Progenitor cell of endocrine pancreas (in vitro differentiated cells): ENCODE results near the gene CDH24. TPM values are rescaled to one million over a fixed set of nuclear protein-coding genes. Genes with fewer than 3 reads are reported as not detected.

Experiments
- DNase-seq: peaks from one replicate; pipeline ENCODE4 v3.0.0; 2021; ENCODE audit warnings: low spot score; ENCODE audit not compliant: unreplicated experiment
- H3K27ac Mint-ChIP-seq: 2 replicates; pipeline ENCODE4 v1.8.0; 2021; ENCODE audit warnings: mild to moderate bottlenecking, moderate library complexity, mixed read lengths
- H3K27me3 Mint-ChIP-seq: 2 replicates; pipeline ENCODE4 v1.8.0; 2021; ENCODE audit warnings: mixed read lengths
- H3K36me3 Mint-ChIP-seq: 2 replicates; pipeline ENCODE4 v1.8.0; 2022; ENCODE audit warnings: mixed read lengths; ENCODE audit not compliant: insufficient read depth
- H3K4me1 Mint-ChIP-seq: 2 replicates; pipeline ENCODE4 v1.8.0; 2021; ENCODE audit warnings: low read depth, mixed read lengths
- H3K4me3 Mint-ChIP-seq: 2 replicates; pipeline ENCODE4 v1.8.0; 2021; ENCODE audit warnings: low read depth, mild to moderate bottlenecking, moderate library complexity, mixed read lengths
- H3K9me3 Mint-ChIP-seq: 2 replicates; pipeline ENCODE4 v1.8.0; 2021; ENCODE audit warnings: low read depth, mixed read lengths
- CTCF ChIP-seq: fragments of 200-600 bp; sonication (generic); IDR thresholded peaks from one replicate; pipeline ENCODE4 v1.5.0; 2021; ENCODE audit warnings: antibody characterized with exemption, mild to moderate bottlenecking; ENCODE audit not compliant: unreplicated experiment
- total RNA-seq: library from RNA; stranded (reverse); gene quantifications from 2 replicates; pipeline ENCODE4 v1.2.1, GENCODE V29; 2021

Gene CDH24
- total RNA-seq, 1 donor from 2014 or later: 25.1 TPM

DNA sequence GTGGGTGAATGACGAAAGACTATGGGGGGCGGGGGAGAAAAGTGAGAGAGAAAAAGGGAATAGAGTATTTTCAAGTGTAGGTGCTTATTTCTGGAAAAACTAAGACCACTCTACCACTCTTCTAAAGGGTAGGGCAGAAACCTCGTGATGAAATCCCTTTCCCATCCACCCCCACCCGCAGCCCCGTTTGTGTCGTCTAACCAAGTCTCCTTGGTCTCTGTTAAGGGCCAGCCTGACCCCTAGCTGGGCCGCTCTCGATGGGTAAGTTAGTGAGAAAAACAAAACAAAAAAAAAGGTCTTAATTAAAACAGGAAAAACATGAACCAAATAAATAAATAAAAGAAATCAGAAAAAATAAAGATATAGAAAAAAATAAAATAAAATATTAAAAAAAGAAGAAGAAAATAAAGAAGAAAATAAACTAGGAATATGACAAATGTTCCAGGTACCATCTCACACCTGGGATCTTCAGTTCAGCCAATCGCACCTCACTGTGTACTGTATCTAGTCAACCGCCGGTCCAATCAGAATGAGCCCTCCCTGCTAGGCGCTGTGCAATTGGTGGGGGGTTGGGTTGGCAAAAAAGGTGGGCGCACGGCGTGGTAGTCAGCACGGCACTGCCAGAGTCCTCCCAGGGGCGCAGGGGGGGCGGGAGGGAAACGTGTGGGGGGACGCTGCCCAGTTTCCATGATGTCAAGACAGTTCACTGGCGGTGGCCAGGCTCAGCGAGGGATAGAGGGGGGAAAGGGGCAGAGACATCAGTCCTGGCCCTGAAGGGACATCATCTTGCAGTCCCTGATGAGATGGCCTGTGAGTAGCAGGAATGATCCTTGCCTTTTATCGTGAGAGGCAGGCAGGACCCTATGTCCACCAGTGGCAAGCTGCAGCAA lies 9.8 kb upstream of the CDH24 start:
- Mint-ChIP-seq H3K4me3 (no peak overlapping the region), H3K27me3 (no peaks in the 10 kb centered on the region), H3K4me1 (peaks cover 30% of the 10 kb centered on the region), H3K36me3 (peaks cover 33% of the 10 kb centered on the region), H3K9me3 (no peaks in the 10 kb centered on the region), H3K27ac (no peak overlapping the region)
- no peak for DNase-seq
- no peak for TF ChIP-seq CTCF

DNA sequence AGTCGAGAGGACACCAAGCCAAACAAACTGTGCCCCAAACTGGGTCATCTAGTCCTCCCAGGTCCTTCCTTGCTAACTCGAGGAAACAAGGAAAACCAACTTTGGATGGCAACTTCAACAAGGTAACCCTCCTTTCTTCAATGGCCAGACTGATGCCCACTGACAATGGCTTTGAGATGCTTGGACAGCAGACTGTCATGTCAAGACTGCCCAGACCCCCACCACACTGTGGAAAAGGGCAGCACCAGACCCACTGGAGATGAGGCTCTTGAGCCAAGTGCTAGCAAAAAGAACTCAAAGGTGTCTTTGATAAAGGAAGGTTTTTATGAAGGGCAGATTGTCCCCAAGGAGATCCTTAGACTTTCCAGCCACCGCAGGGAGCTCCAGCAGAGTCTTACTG lies 9.0 kb upstream of the CDH24 start:
- H3K4me3 Mint-ChIP-seq: no peak overlapping the region

DNA sequence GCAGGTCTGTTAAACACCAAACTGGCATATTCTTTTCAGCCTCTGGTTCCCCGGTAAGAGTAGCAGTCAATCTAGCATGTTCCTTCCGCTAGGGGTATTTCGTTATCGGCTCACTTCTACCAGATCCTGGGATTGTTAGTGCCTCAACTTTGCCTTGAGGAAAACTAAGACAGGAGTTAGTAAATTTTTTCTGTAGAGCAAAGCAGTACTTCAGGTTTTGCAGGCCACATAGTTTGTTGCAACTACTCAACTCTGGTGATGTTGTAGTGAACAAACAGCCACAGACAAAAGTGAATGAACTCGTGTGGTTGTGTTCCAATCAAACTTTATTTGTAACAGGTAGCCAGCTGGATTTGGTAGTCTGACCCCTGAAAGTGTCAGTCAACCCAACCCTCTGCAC lies 6.3 kb upstream of the CDH24 start:
- H3K27ac Mint-ChIP-seq: peak overlapping the region; percentile 54
- no peaks in the 10 kb centered on the region for H3K27me3 Mint-ChIP-seq
- H3K4me1 Mint-ChIP-seq: peaks cover 6% of the 10 kb centered on the region
- H3K36me3 Mint-ChIP-seq: peaks cover 39% of the 10 kb centered on the region
- H3K4me3 Mint-ChIP-seq: no peak overlapping the region
- no peak for DNase-seq
- no peak for TF ChIP-seq CTCF
- no peaks in the 10 kb centered on the region for H3K9me3 Mint-ChIP-seq

More for the DNA sequence above, 9.0 kb upstream of the CDH24 start:
- no peak for TF ChIP-seq CTCF
- no peaks in the 10 kb centered on the region for H3K9me3 Mint-ChIP-seq
- peaks cover 34% of the 10 kb centered on the region for H3K36me3 Mint-ChIP-seq
- DNase-seq: no peak
- no peak overlapping the region for H3K27ac Mint-ChIP-seq
- peaks cover 22% of the 10 kb centered on the region for H3K4me1 Mint-ChIP-seq
- H3K27me3 Mint-ChIP-seq: no peaks in the 10 kb centered on the region

DNA sequence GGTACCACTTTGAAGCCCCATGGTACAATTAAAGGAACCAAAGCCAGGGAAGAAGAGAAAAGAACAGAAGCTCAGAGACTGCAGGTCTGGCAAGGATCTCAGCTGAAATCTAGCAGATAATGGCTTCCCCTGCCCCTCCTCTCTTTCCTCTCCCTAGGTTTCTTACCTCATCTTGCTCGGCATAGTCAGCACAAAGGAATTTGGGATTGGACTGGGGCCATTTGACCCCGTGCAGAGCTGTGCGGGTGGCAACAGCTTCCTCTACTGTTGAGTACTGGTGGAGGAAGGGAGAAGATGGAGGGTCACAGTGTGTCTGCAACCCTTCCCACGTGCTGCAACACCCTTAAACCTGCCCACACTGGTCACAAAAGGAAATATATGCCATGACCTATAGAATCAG lies 4.7 kb upstream of the CDH24 start:
- H3K36me3 Mint-ChIP-seq: peaks cover 35% of the 10 kb centered on the region
- no peaks in the 10 kb centered on the region for H3K27me3 Mint-ChIP-seq
- H3K4me1 Mint-ChIP-seq: peaks cover 4% of the 10 kb centered on the region
- H3K4me3 Mint-ChIP-seq: no peak overlapping the region
- no peak overlapping the region for H3K27ac Mint-ChIP-seq
- no peak for DNase-seq
- TF ChIP-seq CTCF: no peak
- H3K9me3 Mint-ChIP-seq: no peaks in the 10 kb centered on the region

- Mint-ChIP-seq H3K4me3 (no peak overlapping the region), H3K9me3 (no peaks in the 10 kb centered on the region), H3K27ac (no peak overlapping the region), H3K36me3 (peaks cover 31% of the 10 kb centered on the region), H3K4me1 (peaks cover 12% of the 10 kb centered on the region), H3K27me3 (no peaks in the 10 kb centered on the region)
- TF ChIP-seq CTCF: no peak
- no peak for DNase-seq
These were observed 3.4 kb upstream of the CDH24 start for GRCh38 chr14:23060536-23061260.
